HL-60 (cell line): Measurements from ENCODE around the gene CFAP69.

Experiments
- DNase-seq, 2 experiments: peaks; one replicate each; pipeline ENCODE4 v3.0.0-alpha.2; 2010 to 2020; ENCODE audit warnings: low read depth in 1 of 2, low spot score in 1 of 2
- H3K27ac ChIP-seq: fragments of 250-450 bp; sonication (Bioruptor Pico); replicated peaks from 2 replicates; pipeline ENCODE4 v1.5.1; 2020; ENCODE audit warnings: mild to moderate bottlenecking, moderate library complexity
- H3K27me3 ChIP-seq: fragments of 250-450 bp; sonication (Bioruptor Pico); 2 replicates; pipeline ENCODE4 v1.5.1; 2021; ENCODE audit warnings: mild to moderate bottlenecking, moderate library complexity; ENCODE audit not compliant: insufficient read depth, poor library complexity, severe bottlenecking
- H3K4me3 ChIP-seq: replicated peaks from 2 replicates; pipeline ENCODE4 v1.5.1; 2011; ENCODE audit warnings: mild to moderate bottlenecking, control low read depth, low read length; ENCODE audit not compliant: insufficient read depth
- GABPA ChIP-seq: IDR thresholded peaks from 2 replicates; pipeline ENCODE4 v1.6.1; 2012; ENCODE audit warnings: low read depth
- POLR2AphosphoS5 ChIP-seq: IDR thresholded peaks from 2 replicates; pipeline ENCODE4 v1.6.1; 2012; ENCODE audit warnings: low read depth
- SPI1 ChIP-seq: IDR thresholded peaks from 2 replicates; pipeline ENCODE4 v1.6.1; 2012; ENCODE audit warnings: low read depth, mild to moderate bottlenecking, borderline replicate concordance
- TF ChIP-seq, protein P1 (sequence below): IDR thresholded peaks from one replicate; pipeline ENCODE4 v1.5.1; 2011; ENCODE audit warnings: low read length, control low read depth, inconsistent platforms; ENCODE audit not compliant: insufficient read depth
- TF ChIP-seq, protein P2 (sequence below): IDR thresholded peaks from 2 replicates; pipeline ENCODE4 v1.6.1; 2012; ENCODE audit warnings: low read depth; ENCODE audit not compliant: insufficient replicate concordance

CFAP69 gene

DNA sequence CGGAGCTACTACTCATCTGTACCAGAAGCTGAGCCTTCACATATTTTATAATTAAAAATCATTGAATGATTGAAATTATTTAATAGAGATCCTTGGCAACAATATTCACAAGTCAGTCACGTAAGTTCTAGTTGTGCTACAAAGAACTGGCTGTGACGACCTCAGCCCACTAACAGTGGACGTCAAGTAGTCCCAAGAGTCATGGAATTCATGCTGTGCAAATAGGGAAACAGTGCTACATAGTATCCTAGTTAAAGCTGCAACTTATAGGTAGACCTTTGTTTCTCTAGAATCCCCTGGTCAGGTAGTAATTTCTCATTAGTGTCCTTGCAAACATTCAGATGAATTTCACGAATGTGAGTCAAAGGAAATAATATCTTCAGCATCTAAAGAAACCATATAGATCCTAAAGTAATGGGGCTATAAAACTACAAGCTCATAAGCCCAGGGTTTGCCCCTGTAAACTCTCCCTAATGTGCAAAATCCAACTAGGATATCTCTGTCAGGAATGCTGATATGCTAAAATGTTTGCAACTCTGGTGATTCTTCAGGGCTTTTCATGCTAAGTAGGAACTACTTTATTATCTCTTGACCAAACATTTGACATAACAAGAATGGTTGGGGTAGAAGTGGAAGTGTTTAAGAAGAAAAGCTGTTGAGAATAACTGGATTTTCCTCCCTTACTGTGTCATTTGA lies 31.2 kb downstream of the CFAP69 start:
- Histone ChIP-seq H3K27me3 (no peaks in the 10 kb centered on the region), H3K27ac (no peak overlapping the region), H3K4me3 (no peak overlapping the region)
- no peak for DNase-seq
- TF ChIP-seq, protein P1, sequence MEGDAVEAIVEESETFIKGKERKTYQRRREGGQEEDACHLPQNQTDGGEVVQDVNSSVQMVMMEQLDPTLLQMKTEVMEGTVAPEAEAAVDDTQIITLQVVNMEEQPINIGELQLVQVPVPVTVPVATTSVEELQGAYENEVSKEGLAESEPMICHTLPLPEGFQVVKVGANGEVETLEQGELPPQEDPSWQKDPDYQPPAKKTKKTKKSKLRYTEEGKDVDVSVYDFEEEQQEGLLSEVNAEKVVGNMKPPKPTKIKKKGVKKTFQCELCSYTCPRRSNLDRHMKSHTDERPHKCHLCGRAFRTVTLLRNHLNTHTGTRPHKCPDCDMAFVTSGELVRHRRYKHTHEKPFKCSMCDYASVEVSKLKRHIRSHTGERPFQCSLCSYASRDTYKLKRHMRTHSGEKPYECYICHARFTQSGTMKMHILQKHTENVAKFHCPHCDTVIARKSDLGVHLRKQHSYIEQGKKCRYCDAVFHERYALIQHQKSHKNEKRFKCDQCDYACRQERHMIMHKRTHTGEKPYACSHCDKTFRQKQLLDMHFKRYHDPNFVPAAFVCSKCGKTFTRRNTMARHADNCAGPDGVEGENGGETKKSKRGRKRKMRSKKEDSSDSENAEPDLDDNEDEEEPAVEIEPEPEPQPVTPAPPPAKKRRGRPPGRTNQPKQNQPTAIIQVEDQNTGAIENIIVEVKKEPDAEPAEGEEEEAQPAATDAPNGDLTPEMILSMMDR = no peak
- TF ChIP-seq, protein P2, sequence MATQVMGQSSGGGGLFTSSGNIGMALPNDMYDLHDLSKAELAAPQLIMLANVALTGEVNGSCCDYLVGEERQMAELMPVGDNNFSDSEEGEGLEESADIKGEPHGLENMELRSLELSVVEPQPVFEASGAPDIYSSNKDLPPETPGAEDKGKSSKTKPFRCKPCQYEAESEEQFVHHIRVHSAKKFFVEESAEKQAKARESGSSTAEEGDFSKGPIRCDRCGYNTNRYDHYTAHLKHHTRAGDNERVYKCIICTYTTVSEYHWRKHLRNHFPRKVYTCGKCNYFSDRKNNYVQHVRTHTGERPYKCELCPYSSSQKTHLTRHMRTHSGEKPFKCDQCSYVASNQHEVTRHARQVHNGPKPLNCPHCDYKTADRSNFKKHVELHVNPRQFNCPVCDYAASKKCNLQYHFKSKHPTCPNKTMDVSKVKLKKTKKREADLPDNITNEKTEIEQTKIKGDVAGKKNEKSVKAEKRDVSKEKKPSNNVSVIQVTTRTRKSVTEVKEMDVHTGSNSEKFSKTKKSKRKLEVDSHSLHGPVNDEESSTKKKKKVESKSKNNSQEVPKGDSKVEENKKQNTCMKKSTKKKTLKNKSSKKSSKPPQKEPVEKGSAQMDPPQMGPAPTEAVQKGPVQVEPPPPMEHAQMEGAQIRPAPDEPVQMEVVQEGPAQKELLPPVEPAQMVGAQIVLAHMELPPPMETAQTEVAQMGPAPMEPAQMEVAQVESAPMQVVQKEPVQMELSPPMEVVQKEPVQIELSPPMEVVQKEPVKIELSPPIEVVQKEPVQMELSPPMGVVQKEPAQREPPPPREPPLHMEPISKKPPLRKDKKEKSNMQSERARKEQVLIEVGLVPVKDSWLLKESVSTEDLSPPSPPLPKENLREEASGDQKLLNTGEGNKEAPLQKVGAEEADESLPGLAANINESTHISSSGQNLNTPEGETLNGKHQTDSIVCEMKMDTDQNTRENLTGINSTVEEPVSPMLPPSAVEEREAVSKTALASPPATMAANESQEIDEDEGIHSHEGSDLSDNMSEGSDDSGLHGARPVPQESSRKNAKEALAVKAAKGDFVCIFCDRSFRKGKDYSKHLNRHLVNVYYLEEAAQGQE = no peak
- no peak for TF ChIP-seq GABPA
- TF ChIP-seq POLR2AphosphoS5 = no peak
- TF ChIP-seq SPI1 = no peak

DNA sequence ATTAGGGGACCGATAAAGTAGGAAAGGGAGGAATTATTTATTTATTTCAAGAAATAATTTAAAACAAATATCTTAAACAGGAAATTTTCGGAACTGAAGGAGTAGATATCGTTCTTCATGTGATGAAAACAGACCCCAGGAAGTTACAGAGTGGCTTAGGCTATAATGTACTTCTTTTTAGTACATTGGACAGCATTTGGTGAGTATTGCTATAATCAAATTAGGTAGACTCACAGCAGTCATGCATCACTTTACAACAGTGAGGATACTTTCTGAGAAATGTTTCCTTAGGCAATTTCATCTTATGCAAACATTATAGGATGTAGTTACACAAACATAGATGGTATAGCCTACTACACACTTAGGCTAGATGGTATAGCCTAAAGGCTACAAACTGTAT lies 43.2 kb downstream of the CFAP69 start:
- no peak overlapping the region for H3K27ac ChIP-seq
- TF ChIP-seq, protein P2 = peak; percentile 77
- TF ChIP-seq SPI1 = no peak
- DNase-seq = no peak
- no peak overlapping the region for H3K4me3 ChIP-seq
- H3K27me3 ChIP-seq = no peaks in the 10 kb centered on the region

DNA sequence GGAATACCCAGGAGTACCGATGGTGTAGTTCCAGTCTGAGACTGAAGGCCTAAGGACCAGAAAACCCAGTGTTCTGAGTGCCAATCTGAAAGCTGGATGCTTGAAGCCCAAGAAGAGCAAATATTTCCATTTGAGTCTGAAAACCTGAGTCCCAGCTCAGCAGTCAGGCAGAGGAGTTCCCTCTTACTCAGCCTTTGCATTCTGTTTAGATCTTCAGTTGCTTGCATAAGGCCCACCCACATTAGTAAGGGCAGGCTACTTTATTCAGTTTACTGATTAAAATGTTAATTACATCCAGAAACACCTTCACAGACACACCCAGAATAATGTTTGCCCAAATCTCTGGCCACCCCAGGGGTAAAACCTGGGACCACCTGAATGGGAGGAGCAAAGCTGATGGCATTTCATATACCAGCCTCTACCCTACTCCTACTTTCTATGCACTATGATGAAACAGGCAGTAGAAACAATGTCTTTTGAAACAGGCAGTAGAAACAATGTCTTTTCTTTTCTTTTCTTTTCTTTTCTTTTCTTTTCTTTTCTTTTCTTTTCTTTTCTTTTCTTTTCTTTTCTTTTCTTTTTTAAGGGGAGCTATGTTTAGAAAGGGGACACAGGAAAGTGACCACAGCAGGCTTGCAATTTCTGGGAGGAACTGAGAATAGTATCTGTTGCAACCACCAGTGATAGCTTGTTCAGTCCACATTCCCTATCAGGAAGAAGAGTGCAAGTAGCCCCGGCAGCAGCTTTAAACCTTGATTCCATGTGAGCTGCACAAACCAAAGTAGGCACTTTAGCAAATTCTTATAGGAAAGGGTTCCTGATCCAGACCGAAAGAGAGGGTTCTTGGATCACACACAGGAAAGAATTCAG lies 45.5 kb downstream of the CFAP69 start:
- no peak overlapping the region for H3K27ac ChIP-seq
- H3K27me3 ChIP-seq = no peaks in the 10 kb centered on the region
- TF ChIP-seq GABPA (no peak), SPI1 (no peak)
- peak in 1 of 2 experiments; percentile 38 for DNase-seq
- no peak overlapping the region for H3K4me3 ChIP-seq

DNA sequence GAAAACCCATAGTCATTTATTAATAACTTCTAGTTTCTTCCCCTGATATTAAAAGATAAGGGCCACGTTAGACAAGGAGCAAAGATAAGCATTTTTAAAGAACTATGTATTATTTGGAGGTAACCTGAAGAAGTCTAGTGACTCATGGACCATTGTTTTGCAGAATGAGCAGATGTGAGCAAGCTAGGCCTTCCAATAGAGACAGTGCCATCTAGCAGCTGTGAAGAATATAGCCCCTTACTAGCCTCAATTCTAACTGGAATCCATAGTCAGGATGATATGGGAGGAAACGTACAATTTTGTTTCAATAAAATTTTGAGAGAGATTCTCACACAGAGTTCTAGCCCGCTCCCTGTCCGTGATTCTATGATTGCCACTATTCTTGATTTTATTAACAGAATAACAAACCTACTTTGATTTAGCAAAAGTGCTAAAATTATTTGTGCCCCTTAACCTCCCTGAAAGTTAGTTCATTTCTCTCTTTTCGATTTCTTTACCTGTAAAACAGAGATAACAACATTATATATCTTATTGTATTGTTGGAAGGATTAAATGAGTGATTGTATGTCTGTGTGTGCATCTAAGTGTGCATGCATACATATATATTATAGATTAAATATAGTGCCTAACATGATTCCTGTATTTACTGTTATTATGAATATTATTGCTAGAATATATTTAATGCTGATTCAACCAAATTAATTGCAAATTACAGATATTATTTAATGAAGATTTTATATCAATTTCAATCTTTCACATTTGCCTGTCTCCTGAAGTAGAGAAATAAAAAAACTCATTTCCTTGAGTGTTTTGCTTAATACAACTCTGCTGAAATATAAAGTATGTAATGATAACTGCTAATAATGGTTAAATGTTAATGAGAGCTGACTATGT lies 53.4 kb downstream of the CFAP69 start:
- H3K27ac ChIP-seq = no peak overlapping the region
- H3K4me3 ChIP-seq = no peak overlapping the region
- peak in 1 of 2 experiments; percentile 11 for DNase-seq
- TF ChIP-seq, protein P2 = no peak
- TF ChIP-seq, protein P1 = peak; percentile 77
- no peak for TF ChIP-seq GABPA
- H3K27me3 ChIP-seq = no peaks in the 10 kb centered on the region
